Measurements from ENCODE around the gene F13A1.
A peak's percentile ranks its signal among the peaks of the same experiment; 100 is the strongest.

The F13A1 gene

DNA sequence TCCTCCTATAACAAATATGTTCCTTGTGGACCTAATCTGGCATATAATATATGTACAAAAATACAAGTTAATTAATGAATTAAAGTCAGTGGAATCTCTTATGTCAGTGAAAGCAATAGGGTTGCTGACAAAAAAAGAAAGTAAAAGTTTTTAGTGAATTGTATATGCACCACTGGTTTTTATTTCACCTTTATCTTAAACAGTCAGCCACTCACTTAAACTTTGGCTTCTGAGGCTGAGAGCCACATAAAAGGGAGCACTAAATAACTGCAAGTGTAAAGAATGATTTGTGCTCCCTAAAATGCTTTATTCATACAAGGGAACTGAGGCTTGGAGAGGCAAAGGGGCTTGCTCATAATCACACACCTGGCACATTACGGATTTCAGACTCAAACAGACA lies 9.9 kb upstream of the F13A1 start:
- Histone ChIP-seq H3K9me3 (replicated peaks in 1 of 11) (peaks cover 0 to 2% (median 0%) of the 10 kb centered on the region in 11 experiments; a peak in 2 of 22 replicates), H3K27ac (peak overlapping the region; percentile 69 to 93 (median 80); a peak in 21 of 22 replicates), H3K4me2 (peak overlapping the region; percentile 72 to 96 (median 85)), H4K20me1 (no peaks in the 10 kb centered on the region), H3K4me1 (peaks cover 35 to 93% (median 48%) of the 10 kb centered on the region in 10 experiments), H3K27me3 (peaks cover 0 to 7% (median 0%) of the 10 kb centered on the region in 11 experiments; a peak in 1 of 22 replicates), H3K36me3 (no peaks in the 10 kb centered on the region), H3K9ac (peak overlapping the region in 3 of 11 experiments; percentile 75 to 83 (median 81); a peak in 7 of 22 replicates), H3K4me3 (no peak overlapping the region)
- no peak for TF ChIP-seq Cebpa-rat (IDR thresholded peaks at IDR 0.05)

- Histone ChIP-seq H3K27ac (peak overlapping the region in 4 of 11 experiments; percentile 40 to 92 (median 65); a peak in 6 of 22 replicates), H3K4me3 (no peak overlapping the region), H3K4me2 (peak overlapping the region in 5 of 11 experiments; percentile 57 to 96 (median 87); a peak in 10 of 22 replicates), H3K27me3 (peaks cover 0 to 24% (median 0%) of the 10 kb centered on the region in 11 experiments; a peak in 3 of 22 replicates), H4K20me1 (no peaks in the 10 kb centered on the region), H3K4me1 (peaks cover 33 to 78% (median 43%) of the 10 kb centered on the region in 10 experiments), H3K36me3 (no peaks in the 10 kb centered on the region), H3K9me3 (replicated peaks in 1 of 11) (peaks cover 0 to 8% (median 0%) of the 10 kb centered on the region in 11 experiments; a peak in 6 of 22 replicates), H3K9ac (peak overlapping the region in 2 of 11 experiments; percentile 9 to 44; a peak in 2 of 22 replicates)
- peak in 3 of 11 experiments; percentile 52 to 81 (median 76); a peak in 6 of 22 replicates for TF ChIP-seq Cebpa-rat (IDR thresholded peaks at IDR 0.05)
Measured at GRCh38 chr6:6328451-6328850, 8.0 kb upstream of the F13A1 start.

DNA sequence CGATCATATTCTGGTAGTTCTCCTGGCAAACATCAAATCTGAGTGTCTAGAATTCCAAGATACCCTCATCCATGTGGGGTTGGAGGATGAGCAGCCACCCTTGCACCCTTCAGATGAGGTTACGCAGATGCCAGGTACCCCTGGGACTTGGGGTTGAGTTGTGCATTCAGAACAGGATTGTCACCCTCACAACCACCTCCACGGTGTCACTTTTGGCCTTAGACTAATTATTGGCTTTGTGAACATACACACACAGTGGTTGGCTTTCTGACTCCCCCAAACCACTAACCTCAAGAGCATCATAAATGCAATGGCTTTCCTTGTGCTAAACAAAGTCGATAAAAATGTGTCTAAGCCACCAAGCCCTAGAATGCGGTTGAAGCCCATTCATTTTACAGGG lies 2.9 kb upstream of the F13A1 start:
- peaks cover 0 to 7% (median 0%) of the 10 kb centered on the region in 11 experiments; a peak in 3 of 22 replicates for H4K20me1 ChIP-seq
- H3K27me3 ChIP-seq, result peaks cover 40 to 68% (median 49%) of the 10 kb centered on the region in 11 experiments
- no peak overlapping the region for H3K27ac ChIP-seq
- peaks cover 14 to 57% (median 18%) of the 10 kb centered on the region in 10 experiments for H3K4me1 ChIP-seq
- H3K9ac ChIP-seq, result no peak overlapping the region
- no peak overlapping the region for H3K4me2 ChIP-seq
- no peak overlapping the region for H3K4me3 ChIP-seq
- peaks cover 0 to 8% (median 0%) of the 10 kb centered on the region in 11 experiments; a peak in 7 of 22 replicates for H3K9me3 ChIP-seq (replicated peaks in 1 of 11)
- TF ChIP-seq Cebpa-rat (IDR thresholded peaks at IDR 0.05), result no peak
- H3K36me3 ChIP-seq, result peaks cover 0 to 11% (median 0%) of the 10 kb centered on the region in 11 experiments; a peak in 2 of 22 replicates

GRCh38 chr6:6320901-6321300 lies 439 bp upstream of the F13A1 start:
- H3K27ac ChIP-seq, result no peak overlapping the region
- peaks cover 40 to 76% (median 66%) of the 10 kb centered on the region in 11 experiments for H3K27me3 ChIP-seq
- TF ChIP-seq Cebpa-rat (IDR thresholded peaks at IDR 0.05), result no peak
- H3K36me3 ChIP-seq, result peaks cover 0 to 34% (median 0%) of the 10 kb centered on the region in 11 experiments; a peak in 3 of 22 replicates
- H4K20me1 ChIP-seq, result peaks cover 0 to 18% (median 0%) of the 10 kb centered on the region in 11 experiments; a peak in 4 of 22 replicates
- H3K4me3 ChIP-seq, result peak overlapping the region in 6 of 10 experiments; percentile 32 to 75 (median 50); a peak in 6 of 20 replicates
- peak overlapping the region in 2 of 11 experiments; percentile 81 to 87; a peak in 2 of 22 replicates for H3K9ac ChIP-seq
- H3K4me2 ChIP-seq, result peak overlapping the region; percentile 62 to 96 (median 82); a peak in 21 of 22 replicates
- peaks cover 0 to 8% (median 0%) of the 10 kb centered on the region in 11 experiments; a peak in 7 of 22 replicates for H3K9me3 ChIP-seq (replicated peaks in 1 of 11)
- peaks cover 15 to 55% (median 23%) of the 10 kb centered on the region in 10 experiments for H3K4me1 ChIP-seq

DNA sequence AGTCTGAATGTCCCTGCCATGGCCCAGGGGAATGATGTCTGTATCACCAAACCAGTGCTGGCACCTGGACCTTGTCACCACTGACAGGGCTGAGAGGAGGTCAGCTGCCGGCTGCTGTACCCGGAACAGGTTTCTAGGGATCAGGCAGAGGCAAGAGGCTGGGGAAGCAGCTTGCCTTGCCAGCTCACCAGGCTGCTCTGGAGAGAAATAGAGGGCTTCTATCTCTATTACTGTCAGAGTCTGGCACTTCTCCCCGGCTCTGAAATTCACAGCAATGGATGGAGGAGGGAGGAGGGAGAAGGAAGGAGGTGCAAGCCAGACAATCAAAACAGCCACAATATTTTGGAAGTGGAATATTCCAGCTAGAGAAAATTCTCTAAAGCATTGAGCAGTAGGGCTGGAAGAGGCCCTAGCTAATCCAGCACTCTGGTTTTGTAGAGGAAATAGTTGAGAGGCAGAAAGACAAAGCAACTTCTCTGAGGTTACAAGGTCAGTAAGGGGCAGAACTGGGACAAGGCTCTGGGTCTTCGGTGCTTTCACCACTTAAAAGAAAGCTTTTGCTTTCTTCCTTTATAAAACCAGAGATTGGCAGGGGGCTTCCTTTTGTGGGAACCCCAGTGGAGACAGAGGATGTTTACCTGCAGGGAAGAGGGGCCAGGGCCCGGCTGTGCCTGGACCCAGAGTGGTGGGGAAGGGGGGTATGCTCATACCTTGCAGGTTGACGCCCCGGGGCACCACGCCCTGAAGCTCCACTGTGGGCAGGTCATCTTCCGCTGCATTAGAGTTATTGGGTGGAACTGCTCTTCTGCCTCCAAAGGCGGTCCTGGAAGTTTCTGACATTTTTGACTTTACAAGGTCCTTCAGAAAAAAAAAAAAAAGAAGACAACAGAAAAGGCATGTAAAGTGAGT lies 2.4 kb downstream of the F13A1 start:
- Histone ChIP-seq H3K4me1 (peaks cover 25 to 79% (median 40%) of the 10 kb centered on the region in 10 experiments), H4K20me1 (peaks cover 0 to 45% (median 0%) of the 10 kb centered on the region in 11 experiments; a peak in 4 of 22 replicates), H3K9me3 (replicated peaks in 1 of 11) (no peaks in the 10 kb centered on the region; a peak in 1 of 22 replicates), H3K27me3 (peaks cover 40 to 67% (median 64%) of the 10 kb centered on the region in 11 experiments), H3K4me3 (peak overlapping the region in 3 of 10 experiments; percentile 54 to 75 (median 63); a peak in 6 of 20 replicates), H3K4me2 (peak overlapping the region in 5 of 11 experiments; percentile 5 to 96 (median 89); a peak in 9 of 22 replicates), H3K27ac (peak overlapping the region in 2 of 11 experiments; percentile 45 to 73; a peak in 2 of 22 replicates), H3K9ac (peak overlapping the region in 2 of 11 experiments; percentile 81 to 87; a peak in 4 of 22 replicates), H3K36me3 (peaks cover 0 to 46% (median 0%) of the 10 kb centered on the region in 11 experiments; a peak in 3 of 22 replicates)
- TF ChIP-seq Cebpa-rat (IDR thresholded peaks at IDR 0.05), result no peak

GRCh38 chr6:6317386-6317785 lies 3.1 kb downstream of the F13A1 start:
- Histone ChIP-seq H3K4me2 (peak overlapping the region in 4 of 11 experiments; percentile 5 to 96 (median 90); a peak in 7 of 22 replicates), H3K36me3 (peaks cover 0 to 46% (median 0%) of the 10 kb centered on the region in 11 experiments; a peak in 3 of 22 replicates), H3K9ac (peak overlapping the region in 2 of 11 experiments; percentile 81 to 87; a peak in 2 of 22 replicates), H3K9me3 (replicated peaks in 1 of 11) (no peaks in the 10 kb centered on the region; a peak in 1 of 22 replicates), H3K27ac (peak overlapping the region in 1 of 11 experiments; percentile 45; a peak in 1 of 22 replicates), H3K27me3 (peaks cover 36 to 60% (median 57%) of the 10 kb centered on the region in 11 experiments), H3K4me3 (peak overlapping the region in 3 of 10 experiments; percentile 54 to 75 (median 63); a peak in 4 of 20 replicates), H3K4me1 (peaks cover 29 to 86% (median 47%) of the 10 kb centered on the region in 10 experiments), H4K20me1 (peaks cover 0 to 52% (median 0%) of the 10 kb centered on the region in 11 experiments; a peak in 4 of 22 replicates)
- TF ChIP-seq Cebpa-rat (IDR thresholded peaks at IDR 0.05), result no peak

- Histone ChIP-seq H4K20me1 (peaks cover 0 to 64% (median 0%) of the 10 kb centered on the region in 11 experiments; a peak in 4 of 22 replicates), H3K36me3 (peaks cover 0 to 53% (median 0%) of the 10 kb centered on the region in 11 experiments; a peak in 4 of 22 replicates), H3K27ac (peak overlapping the region in 1 of 11 experiments; percentile 47; a peak in 1 of 22 replicates), H3K4me3 (peak overlapping the region in 2 of 10 experiments; percentile 13 to 33; a peak in 2 of 20 replicates), H3K4me2 (peak overlapping the region in 4 of 11 experiments; percentile 67 to 86 (median 77); a peak in 7 of 22 replicates), H3K9me3 (replicated peaks in 1 of 11) (no peaks in the 10 kb centered on the region), H3K9ac (peak overlapping the region in 1 of 11 experiments; percentile 40; a peak in 1 of 22 replicates), H3K27me3 (peaks cover 18 to 43% (median 40%) of the 10 kb centered on the region in 11 experiments), H3K4me1 (peaks cover 24 to 83% (median 42%) of the 10 kb centered on the region in 10 experiments)
- TF ChIP-seq Cebpa-rat (IDR thresholded peaks at IDR 0.05), result no peak
Measured at GRCh38 chr6:6315660-6316059, 4.8 kb downstream of the F13A1 start.

All from BLaER1 treated with 17β-estradiol and CSF1 and Interleukin-3, amounts not matched to agents 10 nM and 100 nM (cell line).